K562 (cell line): ENCODE data around the gene PEX11B. TPM values are rescaled to one million over a fixed set of nuclear protein-coding genes. Genes with fewer than 3 reads are reported as not detected.

Source experiments
- ATAC-seq: fragments of 200-7000 bp; cut with Tn5 transposase; 3 replicates; pipeline ENCODE4 v1.9.1; 2020; ENCODE audit warnings: moderate library complexity
- BruUV-seq: library from RNA; stranded (reverse); fragments of 400-500 nt; replicated peaks from 2 replicates; lab custom pipeline; 2021; lab: Mats Ljungman, UMichigan
- CTCF ChIA-PET: fragments of 300-600 bp; formaldehyde crosslinking; extraction: SDS; loops from one replicate; lab custom pipeline; 2021; ENCODE audit warnings: low intra/inter-chr PET ratio; lab: Yijun Ruan, JAX
- POLR2A ChIA-PET: fragments of 300-600, 350-650 bp; sonication (Branson Sonifier 250); formaldehyde crosslinking; extraction: SDS; loops from one replicate; lab custom pipeline; 2021; ENCODE audit warnings: antibody characterized with exemption, inconsistent platforms; lab: Yijun Ruan, JAX
- DNase-seq, 4 experiments: peaks; one replicate each; pipeline versions ENCODE4 v3.0.0 to v3.0.0-alpha.2; 2011 to 2018; ENCODE audit warnings: low spot score in 3 of 4, mixed read lengths in 3 of 4; ENCODE audit errors: extremely low read depth in 1 of 4
- FAIRE-seq: peaks from 2 replicates; lab custom pipeline; 2011; peaks lifted over from hg19 to GRCh38; lab: Jason Lieb, UNC
- H2AFZ ChIP-seq: 2 replicates; pipeline ENCODE4 v1.6.0; 2011; ENCODE audit warnings: low read depth, low read length, control low read depth, inconsistent platforms
- H3K27ac ChIP-seq: fragments of 200-600 bp; 3 replicates; pipeline ENCODE4 v1.8.0; 2011; ENCODE audit warnings: low read depth, mild to moderate bottlenecking, control low read depth, inconsistent platforms, low read length, moderate library complexity, mixed read lengths; ENCODE audit errors: extremely low read depth
- H3K27me3 ChIP-seq, 2 experiments: fragments of 300-600 bp in 1 of 2; 2 replicates in 1 of 2; 3 replicates in 1 of 2; pipeline versions ENCODE4 v1.6.0 to v1.8.0; 2011; ENCODE audit warnings: inconsistent platforms in 2 of 2, low read length in 2 of 2, mild to moderate bottlenecking in 1 of 2, mixed read lengths in 1 of 2, moderate library complexity in 1 of 2; ENCODE audit not compliant: control insufficient read depth in 2 of 2, insufficient read depth in 2 of 2
- H3K36me3 ChIP-seq: fragments of 300-600 bp; 3 replicates; pipeline ENCODE4 v1.8.0; 2011; ENCODE audit warnings: mild to moderate bottlenecking, low read length, inconsistent platforms; ENCODE audit not compliant: control insufficient read depth, insufficient read depth
- H3K4me1 ChIP-seq, 2 experiments: fragments of 200-600 bp in 1 of 2; replicated peaks in 1 of 2; 2 replicates in 1 of 2; 3 replicates in 1 of 2; pipeline versions ENCODE4 v1.5.1 to v1.8.0; 2011; ENCODE audit warnings: inconsistent platforms in 2 of 2, low read length in 2 of 2, mild to moderate bottlenecking in 1 of 2, mixed read lengths in 1 of 2, moderate library complexity in 1 of 2; ENCODE audit not compliant: control insufficient read depth in 2 of 2, insufficient read depth in 2 of 2
- H3K4me2 ChIP-seq: 2 replicates; pipeline ENCODE4 v1.6.1; 2011; ENCODE audit warnings: low read length, control low read depth, inconsistent platforms, mixed read lengths; ENCODE audit not compliant: insufficient read depth
- H3K4me3 ChIP-seq: fragments of 200-600 bp; sonication (generic), shearing (Covaris generic); 2 replicates; pipeline ENCODE4 v1.5.1; 2016; ENCODE audit warnings: control low read depth, inconsistent platforms
- H3K79me2 ChIP-seq: fragments of 200-600 bp; 3 replicates; pipeline ENCODE4 v1.8.0; 2011; ENCODE audit warnings: low read length, inconsistent platforms; ENCODE audit not compliant: control insufficient read depth, insufficient read depth
- H3K9ac ChIP-seq, 2 experiments: 2 replicates each; pipeline versions ENCODE4 v1.6.0 to v1.6.1; 2011; ENCODE audit warnings: low read depth in 2 of 2, low read length in 2 of 2, control low read depth in 1 of 2, inconsistent platforms in 1 of 2, mild to moderate bottlenecking in 1 of 2, mixed read lengths in 1 of 2; ENCODE audit not compliant: insufficient read depth in 1 of 2
- H3K9me1 ChIP-seq: one replicate; pipeline ENCODE4 v1.6.0; 2011; ENCODE audit warnings: inconsistent platforms, mild to moderate bottlenecking, low read length, moderate library complexity; ENCODE audit not compliant: control insufficient read depth, insufficient read depth
- H3K9me3 ChIP-seq: replicated peaks from 2 replicates; pipeline ENCODE4 v1.5.1; 2011; ENCODE audit warnings: low read depth, low read length, inconsistent platforms; ENCODE audit not compliant: control insufficient read depth, insufficient read depth
- H4K20me1 ChIP-seq: replicated peaks from 2 replicates; pipeline ENCODE4 v1.6.1; 2011; ENCODE audit warnings: low read length, inconsistent platforms, mixed read lengths; ENCODE audit not compliant: control insufficient read depth, insufficient read depth
- ADNP ChIP-seq: fragments of 200-800 bp; sonication (Bioruptor generic); IDR thresholded peaks from 2 replicates; pipeline ENCODE4 v1.6.1; 2016; ENCODE audit warnings: missing genetic modification characterization, missing compliant biosample characterization
- ARID1B ChIP-seq: fragments of 450-650 bp; IDR thresholded peaks from 2 replicates; pipeline ENCODE4 v1.6.1; 2016; ENCODE audit warnings: antibody characterized with exemption, mild to moderate bottlenecking, inconsistent platforms
- BDP1 ChIP-seq: IDR thresholded peaks from 3 replicates; pipeline ENCODE4 v1.6.1; 2011; ENCODE audit not compliant: insufficient read length, insufficient read depth
- BRCA1 ChIP-seq, 2 experiments: fragments of 450-650 bp in 1 of 2; sonication (generic) in 1 of 2; formaldehyde crosslinking in 1 of 2; IDR thresholded peaks; 2 replicates each; pipeline versions ENCODE4 v1.5.0 to v1.6.1; 2017 to 2020; ENCODE audit warnings: mild to moderate bottlenecking in 1 of 2, missing genetic modification reagents in 1 of 2
- C11orf30 ChIP-seq: fragments of 450-650 bp; IDR thresholded peaks from 2 replicates; pipeline ENCODE4 v1.6.1; 2016; ENCODE audit warnings: low read depth, mild to moderate bottlenecking
- DNMT1 ChIP-seq: fragments of 450-650 bp; IDR thresholded peaks from 2 replicates; pipeline ENCODE4 v1.6.1; 2016; ENCODE audit warnings: antibody characterized with exemption, mild to moderate bottlenecking
- HMG20A ChIP-seq: fragments of 450-650 bp; formaldehyde crosslinking; conservative IDR thresholded peaks from 2 replicates; pipeline ENCODE4 v1.4.0; 2020; ENCODE audit warnings: mild to moderate bottlenecking, mixed read lengths
- NFE2L1 ChIP-seq: fragments of 450-650 bp; IDR thresholded peaks from 2 replicates; pipeline ENCODE4 v1.6.1; 2016; ENCODE audit warnings: missing genetic modification characterization, low read depth, mild to moderate bottlenecking, missing compliant biosample characterization, moderate library complexity, borderline replicate concordance
- POLR3A ChIP-seq: IDR thresholded peaks from 2 replicates; pipeline ENCODE4 v1.6.1; 2011; ENCODE audit warnings: borderline replicate concordance, mild to moderate bottlenecking, moderate library complexity; ENCODE audit not compliant: insufficient read length, insufficient read depth; ENCODE audit errors: extremely low read depth
- RNF2 ChIP-seq: sonication (generic); IDR thresholded peaks from 2 replicates; pipeline ENCODE4 v1.6.1; 2016
- SRSF3 ChIP-seq: fragments of 200-400 bp; formaldehyde crosslinking; IDR thresholded peaks from 2 replicates; pipeline ENCODE4 v1.6.1; 2016; ENCODE audit warnings: mild to moderate bottlenecking, low read length, moderate library complexity; ENCODE audit not compliant: insufficient read depth
- TAF15 ChIP-seq: fragments of 200-400 bp; formaldehyde crosslinking; IDR thresholded peaks from 2 replicates; pipeline ENCODE4 v1.6.1; 2017; ENCODE audit warnings: mild to moderate bottlenecking, low read depth, low read length, moderate library complexity
- ZNF57 ChIP-seq: fragments of 450-650 bp; formaldehyde crosslinking; IDR thresholded peaks from 2 replicates; pipeline ENCODE4 v1.4.0; 2020; ENCODE audit warnings: mild to moderate bottlenecking, moderate library complexity
- ZNF76 ChIP-seq: fragments of 250-450 bp; sonication (Bioruptor Pico); IDR thresholded peaks from 2 replicates; pipeline ENCODE4 v1.4.0; 2020; ENCODE audit warnings: mild to moderate bottlenecking, moderate library complexity, borderline replicate concordance
- WGBS: fragments of 100-300 bp; shearing (Covaris generic); methylation state at CpG from one replicate; pipeline ENCODE4 v1.1.6; 2016; ENCODE audit warnings: low coverage, mixed read lengths; ENCODE audit not compliant: insufficient coverage; ENCODE audit errors: missing lambda C conversion rate; 5-methylcytosine and 5-hydroxymethylcytosine counted together
- in situ Hi-C: fragments of 300-500 bp; cut with MboI; formaldehyde crosslinking; loops from 4 replicates; pipeline ENCODE4 v1.15.0; 2018; ENCODE audit warnings: inconsistent platforms, mixed read lengths
- intact Hi-C: fragments of 100-400 bp; cut with micrococcal nuclease; formaldehyde crosslinking; loops from 2 replicates; pipeline ENCODE4 v1.14.2; 2022
- polyA plus RNA-seq, 8 experiments: library from polyadenylated mRNA; depleted of rRNA in 4 of 8; stranded (reverse) in 5 of 8; unstranded in 3 of 8; fragments of >200 nt; fragmentation: Nextera tagmentation in 2 of 8; fragmentation: Illumina TruSeq in 1 of 8; extraction: Ambion mirVana in 2 of 8; extraction: Trizol in 1 of 8; gene quantifications; 2 replicates each; pipeline versions ENCODE4 v1.2.1 to v1.2.3, GENCODE V29; 2011 to 2014; ENCODE audit warnings: inconsistent platforms in 1 of 8, missing spikeins in 1 of 8
- total RNA-seq, 7 experiments: library from RNA; depleted of rRNA in 6 of 7; stranded (reverse); fragments of >200 nt in 6 of 7; fragmentation: Illumina TruSeq in 2 of 7; extraction: Trizol in 2 of 7; gene quantifications; 2 replicates each; pipeline versions ENCODE4 v1.2.1 to v1.2.3, GENCODE V29; 2011 to 2021; ENCODE audit warnings: low replicate concordance in 1 of 7

Gene PEX11B
- total and polyA plus RNA-seq, 9 of the 15 experiments (the other 6 are each of a cell fraction or from before 2014, with no cell fraction given) = 13.2 to 60.0 (median 21.7) TPM

GRCh38 chr1:145961109-145961424, 42.5 kb upstream of the PEX11B start:
- ChIA-PET CTCF (no interaction called here), POLR2A (interaction anchor here (4.0 kb wide), 1 partner anchor 30 kb away, joined by 50 read pairs; no protein-coding TSS in a partner anchor)
- no peaks in the 10 kb centered on the region; a peak in 1 of 5 replicates for H3K27me3 ChIP-seq
- no peaks in the 10 kb centered on the region for H4K20me1 ChIP-seq
- no peak overlapping the region for H3K27ac ChIP-seq
- H3K79me2 ChIP-seq = peaks cover 38% of the 10 kb centered on the region
- H3K9ac ChIP-seq = no peak overlapping the region
- no TSS peak for BruUV-seq
- FAIRE-seq (no peak), DNase-seq (no peak), ATAC-seq (no peak)
- H3K9me3 ChIP-seq = no peaks in the 10 kb centered on the region
- TF ChIP-seq TAF15 (no peak), SRSF3 (no peak), ZNF76 (CRISPR knock-in tag) (no peak), ZNF57 (CRISPR knock-in tag) (no peak), DNMT1 (no peak), NFE2L1 (tag) (no peak), RNF2 (no peak), POLR3A (no peak), ADNP (tag) (no peak), BRCA1 (IDR thresholded peaks at IDR 0.05) (no peak), BRCA1 (CRISPR knock-in tag; IDR thresholded peaks at IDR 0.05) (no peak), BDP1 (no peak), ARID1B (no peak), C11orf30 (no peak), HMG20A (CRISPR knock-in tag) (no peak)
- H3K4me2 ChIP-seq = no peak overlapping the region
- no peak overlapping the region for H3K4me3 ChIP-seq
- in situ Hi-C loops (no loop called here), intact Hi-C loops (no loop called here)
- 60% methylated on average over 1 of the region's 22 CpGs for WGBS
- no peak overlapping the region for H2AFZ ChIP-seq
- peaks cover 34 to 39% of the 10 kb centered on the region in 2 experiments; a peak in 4 of 5 replicates for H3K4me1 ChIP-seq
- no peaks in the 10 kb centered on the region for H3K9me1 ChIP-seq
- no peaks in the 10 kb centered on the region for H3K36me3 ChIP-seq
